ENCODE results near the gene REV1.
"Not testable (repeated sequence)": the region's sequence is repeated elsewhere in the genome, so short reads cannot be mapped to it uniquely, and the experiment has no call there.

The REV1 gene

DNA sequence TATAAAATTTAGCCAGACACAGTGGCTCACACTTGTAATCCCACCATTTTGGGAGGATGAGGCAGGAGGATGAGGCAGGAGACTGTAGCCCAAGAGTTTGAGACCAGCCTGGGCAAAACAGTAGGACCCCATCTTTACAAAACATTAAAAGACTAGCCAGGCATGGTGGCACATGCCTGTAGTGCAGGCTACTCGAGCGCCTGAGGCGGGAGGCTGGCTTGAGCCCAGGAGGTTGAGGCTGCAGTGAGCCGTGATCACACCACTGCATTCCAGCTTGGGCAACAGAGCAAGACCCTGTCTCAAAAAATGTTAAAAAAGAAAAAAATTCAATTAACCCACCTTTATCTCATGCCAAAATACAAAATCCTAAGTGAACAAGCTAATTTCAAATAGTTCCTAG is 4.0 kb downstream of the REV1 start:
- no peak for DNase-seq (ENCODE audit: low read depth)

DNA sequence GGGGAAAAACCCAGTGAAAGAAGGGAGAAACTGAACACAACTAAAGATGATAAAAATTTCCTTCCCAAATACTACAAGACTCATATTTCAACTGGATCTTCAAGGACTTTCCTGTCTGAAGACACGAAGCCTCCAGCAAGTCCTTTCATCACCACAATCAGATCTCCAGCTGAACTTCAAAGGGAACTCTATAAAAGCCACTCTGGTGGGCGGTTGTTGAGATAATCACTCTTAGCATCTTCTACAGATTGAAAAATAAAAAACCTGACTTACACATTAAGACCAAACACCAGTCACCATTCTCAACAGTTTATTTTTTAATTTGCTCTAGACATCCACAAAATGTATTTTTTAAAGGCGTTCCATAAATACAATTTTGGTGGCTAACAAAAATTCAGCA is 4.4 kb downstream of the REV1 start:
- no peak for DNase-seq (ENCODE audit: low read depth)

DNA sequence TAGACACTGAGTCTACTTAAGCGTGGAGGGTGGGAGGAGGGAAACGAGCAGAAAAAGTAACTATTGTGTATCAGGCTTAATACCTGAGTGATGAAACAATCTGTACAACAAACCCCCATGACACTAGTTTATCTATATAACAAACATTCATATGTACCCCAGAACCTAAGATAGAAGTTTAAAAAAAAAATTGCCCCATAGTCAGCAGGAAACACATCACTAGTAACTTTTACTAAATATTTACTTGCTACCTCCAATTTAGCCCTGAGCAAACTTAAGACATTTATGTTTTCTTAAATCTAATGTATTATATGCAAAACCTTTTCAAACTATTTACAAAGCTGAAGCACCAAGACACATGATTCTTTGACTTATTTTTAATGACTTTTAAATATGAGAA is 5.6 kb downstream of the REV1 start:
- no peak for DNase-seq (ENCODE audit: low read depth)

DNA sequence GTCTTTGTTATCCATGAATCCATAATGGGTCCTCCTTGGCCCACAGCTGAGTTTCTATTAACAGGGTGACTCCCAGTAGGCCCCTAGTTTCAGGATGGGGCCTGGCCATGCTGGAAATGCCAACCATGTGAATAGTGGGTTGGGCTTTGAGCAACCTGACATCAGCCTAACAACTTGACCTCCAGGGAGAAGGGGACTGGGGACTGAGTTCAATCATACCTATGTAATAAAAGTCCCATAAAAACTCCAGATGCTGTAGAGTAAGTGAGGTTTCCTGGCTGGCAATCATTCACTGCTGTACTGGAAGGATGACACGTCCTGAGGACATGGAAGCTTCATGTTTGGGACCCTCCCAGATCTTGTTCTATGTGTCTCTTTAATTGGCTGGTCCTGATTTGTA is 7.9 kb downstream of the REV1 start:
- no peak for DNase-seq (ENCODE audit: low read depth)

DNA sequence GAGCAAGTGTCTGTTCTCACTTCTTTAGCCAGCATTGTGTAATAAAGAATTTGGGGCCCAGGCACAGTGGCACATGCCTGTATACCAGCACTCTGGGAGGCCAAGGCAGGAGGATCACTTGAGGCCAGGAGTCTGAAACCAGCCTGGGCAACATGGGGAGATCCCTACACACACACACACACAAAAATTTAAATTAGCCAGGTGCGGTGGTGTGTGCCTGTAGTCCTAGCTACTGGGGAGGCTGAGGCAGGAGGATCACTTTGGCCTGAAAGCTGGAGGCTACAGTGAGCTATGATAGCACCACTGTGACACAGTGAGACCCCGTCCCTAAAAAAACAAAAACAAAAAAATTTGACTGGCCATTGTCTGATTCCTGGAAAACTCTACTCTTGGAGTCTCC is 8.3 kb downstream of the REV1 start:
- no peak for DNase-seq (ENCODE audit: low read depth)

DNA sequence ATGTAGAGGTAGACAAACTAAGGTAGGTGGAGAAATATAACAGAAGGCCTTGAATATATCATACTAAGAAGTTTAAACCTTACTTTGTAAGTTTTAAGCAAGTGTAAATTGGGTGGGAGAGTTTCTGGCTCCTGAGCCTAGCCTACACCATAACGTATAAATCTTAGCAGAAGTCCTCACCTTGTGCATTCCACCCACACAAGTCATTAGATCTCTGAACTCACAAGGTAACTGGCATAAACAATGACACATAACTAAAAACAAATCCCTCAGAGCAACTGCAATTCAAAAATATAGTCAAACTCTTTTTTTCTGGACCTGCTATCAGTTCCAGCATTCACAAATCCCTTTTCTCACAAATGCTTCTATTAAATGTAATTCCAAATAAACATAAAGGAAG is 9.4 kb downstream of the REV1 start:
- no peak for DNase-seq (ENCODE audit: low read depth)

DNA sequence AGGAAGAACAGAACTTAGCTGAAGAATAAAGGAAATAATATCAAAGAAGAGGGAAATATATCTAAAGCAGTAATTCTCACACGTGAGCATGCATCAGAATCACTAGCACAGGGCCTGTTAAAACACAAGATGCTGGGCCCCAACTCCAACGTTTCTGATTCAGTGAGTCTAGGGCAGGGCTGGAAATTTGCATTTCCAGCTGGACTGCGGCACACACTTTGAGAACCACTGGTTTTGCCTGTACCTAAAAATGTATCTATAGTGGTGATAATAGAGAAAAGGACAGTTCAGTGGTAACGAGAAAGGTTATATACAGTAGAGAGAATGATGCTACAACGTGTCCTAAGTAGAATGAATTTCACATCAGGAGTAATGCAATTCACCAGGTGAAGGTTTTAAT is 11.2 kb downstream of the REV1 start:
- no peak for DNase-seq (ENCODE audit: low read depth)

DNA sequence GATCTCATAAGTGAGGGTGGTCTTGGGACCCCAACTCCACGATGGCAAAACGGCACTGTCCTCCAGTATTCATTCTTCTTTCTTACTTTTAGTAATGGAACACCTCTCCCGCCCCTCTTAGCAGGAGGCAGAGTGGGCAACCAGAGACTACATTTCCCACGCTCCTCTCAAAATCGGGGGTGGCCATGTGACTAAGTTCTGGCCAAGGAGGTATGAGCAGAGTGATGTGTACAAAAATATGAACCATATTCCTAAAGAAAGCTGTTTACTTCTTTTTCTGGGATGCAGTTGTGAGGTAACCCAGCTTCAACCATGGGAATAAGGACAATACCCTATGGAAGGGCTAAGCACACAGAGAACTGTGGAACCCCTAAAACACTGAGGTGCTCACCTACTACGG is 12.8 kb downstream of the REV1 start:
- no peak for DNase-seq (ENCODE audit: low read depth)

DNA sequence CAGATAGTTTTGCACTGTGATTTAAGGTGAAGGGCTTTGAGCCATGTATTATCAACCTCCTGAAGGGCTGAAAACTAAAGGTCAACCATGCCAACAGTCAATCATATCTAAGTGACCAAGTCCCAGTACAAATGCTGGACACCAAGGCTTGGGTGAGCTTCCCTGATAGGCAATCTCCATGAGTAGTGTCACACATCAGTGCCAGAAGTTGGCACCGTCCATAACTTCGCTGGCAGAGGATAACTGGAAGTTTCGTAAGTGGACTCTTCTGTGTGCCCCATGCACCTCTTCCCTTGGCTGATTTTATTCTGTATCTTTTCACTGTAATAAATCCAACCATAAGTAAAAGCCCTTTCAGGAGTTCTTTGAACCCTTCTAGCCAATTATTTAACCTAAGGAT is 13.2 kb downstream of the REV1 start:
- no peak for DNase-seq (ENCODE audit: low read depth)

DNA sequence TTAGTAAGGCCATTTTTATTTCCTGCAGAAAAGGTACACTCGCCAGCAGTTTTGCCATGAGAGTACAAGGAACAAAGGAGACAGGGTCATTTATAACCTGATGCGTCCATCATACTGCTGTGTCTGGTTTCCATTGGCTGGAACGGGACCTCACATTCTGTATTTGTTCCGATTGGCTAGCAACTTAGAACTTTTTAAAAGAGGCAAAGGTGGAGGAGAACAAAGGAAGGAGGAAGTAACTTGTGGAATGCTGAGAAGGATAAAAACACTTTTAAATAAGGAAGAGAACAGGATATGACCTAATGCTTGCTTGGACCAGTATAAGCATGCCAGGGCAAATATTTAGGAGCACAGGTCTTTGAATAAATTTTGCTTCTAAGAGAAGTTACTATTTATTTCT is 14.7 kb downstream of the REV1 start:
- not testable (repeated sequence) for DNase-seq (ENCODE audit: low read depth)

DNA sequence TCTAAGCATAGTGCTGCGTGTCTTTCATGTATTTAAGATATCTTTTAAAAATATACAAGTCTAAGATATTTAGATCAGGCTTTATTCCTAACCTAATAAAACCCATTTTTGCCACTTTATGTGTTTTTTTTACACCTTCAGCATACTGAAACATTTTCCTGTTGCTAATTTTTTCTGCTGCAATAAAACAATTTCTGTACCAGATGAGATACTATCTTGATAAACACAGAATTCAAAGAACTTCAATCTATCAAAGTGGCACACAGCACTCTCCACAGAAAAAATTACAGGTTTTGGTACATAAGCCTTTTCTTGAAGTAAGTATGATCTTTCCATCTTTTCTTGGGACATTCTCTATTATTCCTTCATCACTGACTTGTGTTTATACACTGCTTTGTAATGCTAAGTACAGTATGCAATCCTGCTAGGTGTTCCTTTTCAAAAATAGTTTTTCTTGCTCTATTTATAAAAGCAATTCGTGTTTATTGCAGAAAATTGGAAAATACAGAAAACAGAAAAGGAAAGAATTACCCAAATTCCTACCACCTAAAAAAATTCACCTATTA is 16.2 kb downstream of the REV1 start:
- DNase-seq (ENCODE audit: low read depth), result no peak

DNA sequence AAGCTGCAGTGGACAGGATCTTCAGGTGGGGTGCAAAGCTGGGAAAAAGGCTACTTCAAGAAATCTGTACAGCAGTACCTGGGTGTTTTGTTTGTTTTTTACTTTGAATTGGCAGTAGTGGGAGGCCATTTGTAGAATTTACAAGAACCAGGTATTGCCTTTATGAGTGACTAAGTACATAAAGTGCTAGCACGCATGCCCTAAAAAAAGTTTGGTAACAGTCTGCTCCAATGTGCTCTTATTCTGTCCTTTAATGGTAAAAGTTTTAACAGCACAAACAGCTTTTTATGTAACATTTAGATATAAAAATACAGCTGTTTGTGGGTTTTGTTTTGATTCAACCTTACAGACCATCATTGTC is 17.2 kb downstream of the REV1 start:
- DNase-seq (ENCODE audit: low read depth), result no peak

DNA sequence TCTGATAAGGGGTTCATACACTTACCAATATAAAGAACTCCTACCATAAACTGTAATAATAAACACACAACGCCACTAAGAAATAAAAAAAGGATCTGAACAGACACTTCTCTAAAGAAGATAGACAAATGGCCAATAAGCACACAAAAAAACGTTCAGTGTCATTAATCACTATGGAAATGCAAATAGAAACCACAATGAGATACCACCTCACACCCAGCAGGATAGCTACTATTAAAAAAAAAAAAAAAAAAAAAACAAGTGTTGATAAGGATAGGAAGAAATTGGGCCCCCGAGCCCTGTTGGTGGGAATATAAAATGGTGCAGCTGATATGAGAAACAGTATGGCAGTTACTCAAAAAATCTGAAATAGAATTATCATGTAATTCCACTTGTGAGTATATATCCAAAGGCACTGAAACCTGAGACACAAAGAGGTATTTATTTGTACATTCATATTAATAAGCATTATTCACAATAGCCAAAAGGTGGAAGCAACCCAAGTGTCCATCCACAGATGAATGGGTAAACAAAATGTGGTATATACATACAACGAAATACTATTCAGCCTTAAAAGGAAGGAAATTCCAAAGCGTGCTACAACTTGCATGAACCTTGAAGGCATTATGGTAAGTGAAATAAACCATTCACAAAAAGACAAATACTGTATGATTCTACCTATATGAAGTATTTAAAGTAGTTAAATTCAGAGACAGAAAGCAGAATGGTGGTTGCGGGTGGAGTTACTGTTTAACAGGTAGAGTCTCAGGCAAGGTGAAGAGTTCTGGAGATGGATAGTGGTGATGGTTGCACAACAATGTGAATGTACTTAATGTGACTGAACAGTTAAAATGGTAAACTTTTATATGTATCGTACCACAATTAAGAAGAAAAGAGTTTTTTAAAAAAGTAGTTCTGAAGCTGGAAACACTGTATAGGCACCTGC is 17.9 kb downstream of the REV1 start:
- no peak for DNase-seq (ENCODE audit: low read depth)

DNA sequence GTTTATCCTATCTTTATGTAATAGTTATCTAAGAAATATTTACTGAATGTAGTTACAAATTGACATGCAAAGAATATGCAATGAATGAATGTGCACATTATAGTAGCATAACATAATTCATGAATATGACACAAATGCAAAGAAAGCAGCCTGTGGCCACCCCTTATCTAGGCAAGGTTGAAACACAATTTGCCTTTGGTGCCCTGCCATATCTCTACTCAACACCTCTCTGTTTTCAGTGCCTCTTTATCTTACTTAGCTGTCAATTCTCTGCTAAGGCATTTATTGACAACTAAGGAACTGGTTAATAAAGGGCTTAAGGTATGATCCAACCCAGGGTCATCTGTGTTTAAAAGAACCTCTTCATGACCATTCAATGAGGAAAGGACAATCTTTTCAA is 18.9 kb downstream of the REV1 start:
- no peak for DNase-seq (ENCODE audit: low read depth)

DNA sequence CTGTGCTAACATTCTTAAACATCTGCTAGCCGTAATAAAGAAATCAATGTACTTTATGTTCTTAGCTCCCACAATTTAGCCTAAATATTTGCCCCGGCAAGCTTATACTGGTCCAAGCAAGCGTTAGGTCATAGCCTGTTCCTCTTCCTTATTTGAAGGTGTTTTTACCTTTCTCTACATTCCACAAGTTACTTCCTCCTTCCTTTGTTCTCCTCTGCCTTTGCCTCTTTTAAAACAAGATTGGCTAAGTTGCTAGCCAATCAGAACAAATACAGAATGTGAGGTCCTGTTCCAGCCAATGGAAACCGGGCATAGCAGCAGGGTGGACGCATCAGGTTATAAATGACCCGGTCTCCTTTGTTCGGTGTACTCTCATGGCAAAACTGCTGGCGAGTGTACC is 19.4 kb downstream of the REV1 start:
- DNase-seq (ENCODE audit: low read depth), result not testable (repeated sequence)

DNA sequence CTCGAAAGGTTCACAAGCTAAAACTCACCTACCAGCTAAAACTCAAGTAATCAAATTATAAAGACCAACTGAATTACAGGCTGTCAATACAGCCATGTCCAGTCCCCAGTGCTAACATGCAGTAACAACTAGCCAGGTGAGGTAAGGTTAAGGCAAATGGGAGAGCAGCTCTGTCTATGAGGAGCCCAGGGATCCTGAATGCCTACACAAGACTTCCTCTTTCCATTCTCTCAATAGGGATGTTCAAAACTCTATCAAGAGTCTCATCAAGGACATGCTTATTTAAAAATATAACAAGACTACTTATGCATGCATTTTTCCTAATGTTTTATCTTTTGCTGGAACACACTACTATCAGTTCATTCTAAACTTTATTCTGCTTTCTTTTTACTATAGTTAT is 20.4 kb downstream of the REV1 start:
- no peak for DNase-seq (ENCODE audit: low read depth)

DNA sequence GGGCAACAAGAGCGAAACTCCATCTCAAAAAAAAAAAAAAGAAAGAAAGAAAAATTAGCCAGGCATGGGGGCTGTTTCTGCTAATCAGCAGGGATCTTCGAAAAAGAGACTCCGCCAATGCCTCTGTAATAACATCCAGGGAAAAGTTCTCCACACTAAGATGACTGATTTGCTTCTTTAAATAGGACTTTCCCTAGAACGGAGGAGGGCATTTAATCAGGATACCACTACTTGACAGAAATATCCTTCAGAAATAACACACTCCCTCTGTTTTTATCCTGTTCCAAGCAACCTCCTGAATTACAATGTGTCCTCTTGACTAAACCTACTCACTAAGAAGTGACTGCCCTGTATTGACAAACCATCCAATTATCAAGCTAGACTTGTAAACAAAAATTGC is 21.7 kb downstream of the REV1 start:
- no peak for DNase-seq (ENCODE audit: low read depth)

DNA sequence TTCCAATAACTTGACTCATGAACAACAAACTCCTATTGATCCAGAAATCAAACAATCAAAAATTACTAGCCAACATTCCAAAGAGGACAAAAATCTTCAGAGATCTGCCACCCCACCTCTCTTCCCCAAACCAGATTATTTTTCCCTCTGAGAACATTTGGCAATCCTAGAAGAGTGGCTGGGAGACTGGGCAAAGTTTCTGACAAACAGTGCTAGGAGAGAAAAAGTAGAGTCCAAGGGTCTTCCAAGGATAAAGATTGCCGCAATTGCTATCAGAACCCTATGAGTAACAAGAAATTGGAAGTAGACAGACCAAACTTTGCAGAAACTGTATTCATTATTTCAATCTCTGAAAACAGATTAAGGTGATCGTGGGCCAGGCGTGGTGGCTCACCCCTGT is 22.4 kb downstream of the REV1 start:
- DNase-seq (ENCODE audit: low read depth), result no peak

DNA sequence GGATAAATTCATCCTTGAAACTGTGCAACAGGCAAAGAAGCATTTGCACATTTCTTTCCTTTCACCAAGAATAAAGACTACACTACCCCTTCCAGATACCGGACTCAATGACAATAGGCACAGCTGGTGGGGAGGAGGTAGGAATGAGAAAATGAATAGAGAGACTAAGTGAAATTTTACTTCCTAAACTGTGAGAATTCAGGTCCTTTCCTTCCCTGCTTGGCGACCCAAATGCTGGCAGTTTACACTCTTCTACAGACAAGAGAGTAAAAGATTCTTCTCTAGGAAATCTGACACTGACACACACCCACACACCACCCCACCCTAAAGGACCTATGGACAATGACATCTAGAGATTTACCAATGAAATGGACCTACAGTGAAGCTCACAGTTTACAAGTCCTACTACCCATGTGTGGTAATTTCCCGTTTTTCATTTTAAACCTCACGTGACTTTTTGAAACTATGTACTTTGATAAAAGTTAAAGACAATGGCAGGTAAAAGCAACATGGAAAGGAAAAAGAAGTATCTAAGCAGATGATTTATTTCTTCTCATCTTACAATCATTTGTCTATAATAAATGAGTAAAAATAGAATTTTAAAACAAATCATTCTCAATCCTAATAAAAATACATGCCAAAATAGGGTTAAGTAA is 27.9 kb downstream of the REV1 start:
- no peak for DNase-seq (ENCODE audit: low read depth)

DNA sequence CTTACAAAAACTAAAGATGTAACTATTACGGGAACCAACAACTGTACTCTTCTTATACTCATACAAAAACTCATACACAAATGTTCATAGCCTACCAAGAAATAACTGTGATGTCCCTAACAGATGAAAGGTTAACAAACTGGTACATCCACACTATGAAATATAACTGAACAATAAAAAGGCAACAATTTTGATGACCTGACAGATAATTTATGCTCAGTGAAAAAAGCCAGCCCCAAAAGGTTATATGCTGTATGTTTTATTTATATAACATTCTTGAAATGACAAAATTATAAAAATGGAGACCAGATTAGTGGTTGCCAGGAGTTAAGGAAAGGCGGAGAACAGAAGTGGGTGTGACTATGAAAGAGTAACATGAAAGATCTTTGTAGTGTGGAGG is 31.3 kb downstream of the REV1 start:
- DNase-seq (ENCODE audit: low read depth), result no peak

DNA sequence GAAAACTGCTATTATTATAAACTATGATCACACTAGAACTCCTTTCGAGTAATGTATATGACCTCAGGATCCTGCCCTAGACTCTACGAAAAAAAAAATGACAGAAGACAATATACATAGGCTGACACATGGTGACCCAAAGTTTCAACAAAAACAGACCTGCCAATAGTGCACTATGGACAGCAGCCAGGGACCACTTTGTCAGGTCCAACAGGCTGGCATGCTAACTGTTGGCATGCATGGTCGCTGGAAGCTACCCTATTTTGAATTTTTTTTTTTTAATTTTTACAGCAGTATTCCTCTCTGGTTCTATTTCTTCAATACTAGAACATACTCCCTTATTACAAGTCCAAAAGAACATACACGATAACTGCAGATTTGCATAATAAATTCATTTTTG is 38.1 kb downstream of the REV1 start:
- DNase-seq (ENCODE audit: low read depth), result no peak

DNA sequence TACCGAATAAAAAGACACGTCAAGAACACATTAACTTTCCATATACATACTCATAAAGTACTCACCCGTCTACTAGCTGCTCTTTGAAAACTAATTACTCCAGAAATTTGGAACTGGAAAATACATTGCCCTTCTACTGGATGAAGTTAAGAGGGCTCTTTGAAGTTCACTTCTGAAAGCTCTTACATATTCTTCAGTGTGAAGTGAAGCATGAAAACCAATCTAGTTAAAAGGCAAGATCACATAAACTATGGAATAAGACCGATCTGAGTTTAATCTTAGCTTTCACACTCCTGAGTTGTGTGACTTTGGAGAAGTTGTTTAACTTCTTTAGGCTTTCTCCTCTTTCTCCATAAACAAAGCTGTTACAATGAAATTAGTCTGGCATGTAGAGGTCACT is 38.5 kb downstream of the REV1 start:
- no peak for DNase-seq (ENCODE audit: low read depth)

DNA sequence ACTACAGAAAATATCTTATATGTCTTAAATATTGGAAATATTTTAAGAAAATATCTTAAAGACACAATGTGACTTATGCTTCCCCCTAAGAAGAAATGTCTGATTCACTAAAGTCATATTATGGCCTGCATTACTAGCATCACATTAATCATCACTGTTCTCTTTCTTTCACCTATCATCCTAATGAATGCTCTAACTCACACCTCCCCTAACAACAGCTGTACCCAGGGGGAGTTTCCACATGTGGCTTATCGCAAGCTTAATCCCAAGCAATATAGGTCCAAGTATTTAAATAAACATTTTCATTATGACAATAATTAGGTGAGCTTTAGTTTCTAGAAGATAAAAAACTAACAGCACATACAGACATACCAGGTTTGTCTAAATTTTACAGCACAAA is 39.6 kb downstream of the REV1 start:
- DNase-seq (ENCODE audit: low read depth), result no peak

DNA sequence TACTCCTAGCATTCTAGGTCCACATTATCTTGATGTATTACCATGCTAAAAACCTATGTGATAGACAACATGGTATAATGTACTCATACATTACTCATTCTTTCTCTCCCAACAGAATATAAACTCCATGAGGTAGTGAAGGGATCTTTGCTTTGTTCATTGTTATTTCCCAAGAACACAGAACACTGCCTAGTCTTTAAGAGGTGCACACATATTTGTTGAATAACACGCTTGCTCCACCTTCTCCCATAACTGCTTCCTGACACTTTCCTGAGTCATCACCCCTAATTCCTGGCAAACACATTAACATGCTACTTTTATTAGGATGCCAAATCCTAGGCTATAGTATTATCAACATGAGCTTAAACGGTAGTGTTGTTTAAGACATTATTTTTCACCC is 41.3 kb downstream of the REV1 start:
- DNase-seq (ENCODE audit: low read depth), result no peak
